Measurements from ENCODE around the gene GRAMD1B. TPM values are rescaled to one million over a fixed set of nuclear protein-coding genes. Genes with fewer than 3 reads are reported as not detected.

Gene GRAMD1B
- polyA plus RNA-seq, 1 experiment = 2.7 TPM

GRCh38 chr11:123419731-123420452, 10.2 kb upstream of the GRAMD1B start:
- CTCF ChIA-PET = no interaction called here
- DNase-seq (ENCODE audit: low read depth, low spot score) = no peak
- no peak overlapping the region for H3K27ac ChIP-seq (ENCODE audit: low read depth, low read length)
- H3K4me3 ChIP-seq (ENCODE audit: low read depth, low read length) = no peak overlapping the region
- peaks cover 18% of the 10 kb centered on the region for H3K27me3 ChIP-seq (ENCODE audit: control insufficient read depth, insufficient read depth, low read length)
- POLR2A ChIA-PET = no interaction called here
- no peak for TF ChIP-seq CTCF (IDR thresholded peaks at IDR 0.05; ENCODE audit: low read depth, low read length)
- no peaks in the 10 kb centered on the region for H3K9me3 ChIP-seq (ENCODE audit: control insufficient read depth, insufficient read depth, low read length)

- H3K27me3 ChIP-seq (ENCODE audit: control insufficient read depth, insufficient read depth, low read length) = peaks cover 22% of the 10 kb centered on the region
- H3K27ac ChIP-seq (ENCODE audit: low read depth, low read length) = no peak overlapping the region
- CTCF ChIA-PET = no interaction called here
- no peak for DNase-seq (ENCODE audit: low read depth, low spot score)
- H3K4me3 ChIP-seq (ENCODE audit: low read depth, low read length) = no peak overlapping the region
- TF ChIP-seq CTCF (IDR thresholded peaks at IDR 0.05; ENCODE audit: low read depth, low read length) = no peak
- H3K9me3 ChIP-seq (ENCODE audit: control insufficient read depth, insufficient read depth, low read length) = no peaks in the 10 kb centered on the region
- POLR2A ChIA-PET = no interaction called here
Measured at GRCh38 chr11:123421589-123421988, 8.5 kb upstream of the GRAMD1B start.

GRCh38 chr11:123425367-123425766, 4.7 kb upstream of the GRAMD1B start:
- CTCF ChIA-PET = no interaction called here
- no peaks in the 10 kb centered on the region for H3K9me3 ChIP-seq (ENCODE audit: control insufficient read depth, insufficient read depth, low read length)
- POLR2A ChIA-PET = no interaction called here
- no peak overlapping the region for H3K27ac ChIP-seq (ENCODE audit: low read depth, low read length)
- no peak for TF ChIP-seq CTCF (IDR thresholded peaks at IDR 0.05; ENCODE audit: low read depth, low read length)
- peaks cover 22% of the 10 kb centered on the region for H3K27me3 ChIP-seq (ENCODE audit: control insufficient read depth, insufficient read depth, low read length)
- H3K4me3 ChIP-seq (ENCODE audit: low read depth, low read length) = no peak overlapping the region
- DNase-seq (ENCODE audit: low read depth, low spot score) = no peak

- Histone ChIP-seq H3K4me3 (ENCODE audit: low read depth, low read length) (no peak overlapping the region), H3K27ac (ENCODE audit: low read depth, low read length) (no peak overlapping the region), H3K27me3 (ENCODE audit: control insufficient read depth, insufficient read depth, low read length) (peaks cover 16% of the 10 kb centered on the region), H3K9me3 (ENCODE audit: control insufficient read depth, insufficient read depth, low read length) (peaks cover 3% of the 10 kb centered on the region; the same call in 1 of the 2 replicates)
- no peak for DNase-seq (ENCODE audit: low read depth, low spot score)
- POLR2A ChIA-PET = interaction anchor here (0.7 kb wide), 1 partner anchor 242 kb away, joined by 4 read pairs; no protein-coding TSS in a partner anchor
- TF ChIP-seq CTCF (IDR thresholded peaks at IDR 0.05; ENCODE audit: low read depth, low read length) = no peak
- CTCF ChIA-PET = interaction anchor here (1.0 kb wide), 1 partner anchor 150 kb away, joined by 3 read pairs; no protein-coding TSS in a partner anchor
Measured at GRCh38 chr11:123426789-123427188, 3.3 kb upstream of the GRAMD1B start.

GRCh38 chr11:123427405-123427804, 2.7 kb upstream of the GRAMD1B start:
- TF ChIP-seq CTCF (IDR thresholded peaks at IDR 0.05; ENCODE audit: low read depth, low read length) = no peak
- ChIA-PET CTCF (interaction anchor here (0.6 to 1.0 kb wide), 2 partner anchors 49 to 150 kb away, joined by 3 to 4 read pairs; no protein-coding TSS in a partner anchor), POLR2A (no interaction called here)
- DNase-seq (ENCODE audit: low read depth, low spot score) = no peak
- peaks cover 3% of the 10 kb centered on the region; the same call in 1 of the 2 replicates for H3K9me3 ChIP-seq (ENCODE audit: control insufficient read depth, insufficient read depth, low read length)
- H3K4me3 ChIP-seq (ENCODE audit: low read depth, low read length) = no peak overlapping the region
- H3K27ac ChIP-seq (ENCODE audit: low read depth, low read length) = no peak overlapping the region
- peaks cover 13% of the 10 kb centered on the region for H3K27me3 ChIP-seq (ENCODE audit: control insufficient read depth, insufficient read depth, low read length)

Measured in AG04450 (cell line).